BJ (cell line): ENCODE results near the gene MEIS3. TPM values are rescaled to one million over a fixed set of nuclear protein-coding genes. Genes with fewer than 3 reads are reported as not detected.

ENCODE experiments used
- CTCF ChIA-PET: fragments of 350-600 bp; formaldehyde crosslinking; extraction: SDS; loops from one replicate; lab custom pipeline; 2021; ENCODE audit warnings: antibody characterized with exemption, inconsistent platforms; lab: Yijun Ruan, JAX
- POLR2A ChIA-PET: fragments of 300-600 bp; sonication (Branson Sonifier 250); formaldehyde crosslinking; extraction: SDS; loops from one replicate; lab custom pipeline; 2021; ENCODE audit warnings: antibody characterized with exemption; lab: Charles Lee
- DNase-seq: peaks from one replicate; pipeline ENCODE4 v3.0.0-alpha.2; 2011; ENCODE audit warnings: low read depth
- H3K27me3 ChIP-seq: 2 replicates; pipeline ENCODE4 v1.6.0; 2011; ENCODE audit warnings: low read length; ENCODE audit not compliant: control insufficient read depth, insufficient read depth
- H3K36me3 ChIP-seq: 2 replicates; pipeline ENCODE4 v1.5.1; 2011; ENCODE audit warnings: low read length; ENCODE audit not compliant: control insufficient read depth, insufficient read depth
- H3K4me3 ChIP-seq: 2 replicates; pipeline ENCODE4 v1.5.1; 2011; ENCODE audit warnings: low read depth, mild to moderate bottlenecking, control low read depth, low read length
- CTCF ChIP-seq: IDR thresholded peaks from 2 replicates; pipeline ENCODE4 v1.5.1; 2011; ENCODE audit warnings: low read depth, mild to moderate bottlenecking, control low read depth, inconsistent platforms, low read length, moderate library complexity; ENCODE audit not compliant: insufficient read depth
- polyA plus RNA-seq: library from polyadenylated mRNA; depleted of rRNA; stranded (reverse); fragments of >200 nt; gene quantifications from 2 replicates; pipeline ENCODE4 v1.2.3, GENCODE V29; 2011

Gene MEIS3
- polyA plus RNA-seq, 1 experiment, result 51.3 TPM

GRCh38 chr19:47377801-47378200 is 41.5 kb downstream of the MEIS3 start:
- DNase-seq, result no peak
- Histone ChIP-seq H3K27me3 (no peaks in the 10 kb centered on the region), H3K36me3 (peaks cover 59% of the 10 kb centered on the region), H3K4me3 (no peak overlapping the region)
- TF ChIP-seq CTCF, result no peak
- CTCF ChIA-PET, result interaction anchor here (1.5 kb wide), 1 partner anchor 13 kb away, joined by 13 read pairs; no protein-coding TSS in a partner anchor
- POLR2A ChIA-PET, result no interaction called here

GRCh38 chr19:47377208-47377701 is 42.1 kb downstream of the MEIS3 start:
- H3K36me3 ChIP-seq, result peaks cover 62% of the 10 kb centered on the region

GRCh38 chr19:47376589-47377144 is 42.7 kb downstream of the MEIS3 start:
- Histone ChIP-seq H3K4me3 (no peak overlapping the region), H3K36me3 (peaks cover 59% of the 10 kb centered on the region), H3K27me3 (no peaks in the 10 kb centered on the region)
- ChIA-PET POLR2A (no interaction called here), CTCF (interaction anchor here (2.1 kb wide), 1 partner anchor 28 kb away, joined by 6 read pairs; the partner anchor contains the start of gene DHX34)
- no peak for DNase-seq
- TF ChIP-seq CTCF, result no peak

More at GRCh38 chr19:47377208-47377701, 42.1 kb downstream of the MEIS3 start:
- ChIA-PET POLR2A (no interaction called here), CTCF (interaction anchor here (1.5 kb wide), 1 partner anchor 14 kb away, joined by 13 read pairs; no protein-coding TSS in a partner anchor)
- no peak for TF ChIP-seq CTCF
- Histone ChIP-seq H3K4me3 (no peak overlapping the region), H3K27me3 (no peaks in the 10 kb centered on the region)
- DNase-seq, result no peak

- ChIA-PET CTCF (interaction anchor here (1.0 to 2.1 kb wide), 2 partner anchors 16 to 27 kb away, joined by 4 to 6 read pairs; partner anchors contain the start of gene DHX34), POLR2A (no interaction called here)
- H3K36me3 ChIP-seq, result peaks cover 58% of the 10 kb centered on the region
- no peak for TF ChIP-seq CTCF
- no peak for DNase-seq
- H3K27me3 ChIP-seq, result no peaks in the 10 kb centered on the region
- H3K4me3 ChIP-seq, result no peak overlapping the region
Measured at GRCh38 chr19:47375694-47376588, 43.4 kb downstream of the MEIS3 start.
